Gastrocnemius medialis (tissue), 4 donors: ENCODE results near the gene TPSB2. TPM values are rescaled to one million over a fixed set of nuclear protein-coding genes. Genes with fewer than 3 reads are reported as not detected.

ENCODE experiments used
- ATAC-seq, 2 donors: fragments of 150-250 bp; one replicate each; pipeline ENCODE4 v1.9.1; 2016
- DNase-seq, 2 donors: peaks; one replicate each; pipeline ENCODE4 v3.0.0-alpha.2; 2019
- H3K27ac ChIP-seq, 4 donors: fragments of 200-600 bp; sonication (generic); 1 replicate in 1 of 4; 2 replicates in 3 of 4; pipeline ENCODE4 v1.5.1; 2016 to 2018; ENCODE audit warnings: mild to moderate bottlenecking in 2 of 4, moderate library complexity in 1 of 4
- H3K27me3 ChIP-seq, 3 donors: fragments of 200-600 bp; sonication (generic) in 2 of 3; 1 replicate in 1 of 3; 2 replicates in 2 of 3; pipeline versions ENCODE4 v1.5.1 to v1.6.0; 2016 to 2019; ENCODE audit warnings: mild to moderate bottlenecking in 1 of 3, moderate library complexity in 1 of 3
- H3K36me3 ChIP-seq, 2 donors: fragments of 200-600 bp; sonication (generic) in 1 of 2; one replicate each; pipeline ENCODE4 v1.5.1; 2017 to 2018
- H3K4me1 ChIP-seq, 2 donors: fragments of 200-600 bp; sonication (generic) in 1 of 2; one replicate each; pipeline ENCODE4 v1.5.1; 2016 to 2017; ENCODE audit warnings: mild to moderate bottlenecking in 2 of 2
- H3K4me3 ChIP-seq, 4 donors: fragments of 200-600 bp; sonication (generic) in 3 of 4; 1 replicate in 1 of 4; 2 replicates in 3 of 4; pipeline ENCODE4 v1.5.1; 2016 to 2019; ENCODE audit warnings: mild to moderate bottlenecking in 2 of 4
- H3K9me3 ChIP-seq, 3 donors: fragments of 200-600 bp; sonication (generic) in 2 of 3; 1 replicate in 1 of 3; 2 replicates in 2 of 3; pipeline ENCODE4 v1.5.1; 2016 to 2019
- CTCF ChIP-seq, 5 experiments: fragments of 450-650 bp in 3 of 5; fragments of 200-600 bp in 2 of 5; sonication (generic) in 2 of 5; IDR thresholded peaks in 4 of 5; conservative IDR thresholded peaks in 1 of 5; 1 replicate in 4 of 5; 2 replicates in 1 of 5; pipeline ENCODE4 v1.5.1; 2016 to 2019; ENCODE audit warnings: antibody characterized with exemption in 5 of 5, mild to moderate bottlenecking in 3 of 5, moderate library complexity in 3 of 5
- POLR2A ChIP-seq, 2 donors: fragments of 450-650 bp; IDR thresholded peaks; one replicate each; pipeline ENCODE4 v1.6.1; 2017; ENCODE audit warnings: antibody characterized with exemption in 2 of 2, mild to moderate bottlenecking in 2 of 2, moderate library complexity in 2 of 2
- in situ Hi-C, 4 donors: fragments of 200-750 bp; cut with MboI; loops; one replicate each; pipeline versions ENCODE4 v1.15.0 to v1.8.0; 2017; ENCODE audit warnings: low sequenced_read_pairs in 4 of 4
- intact Hi-C: fragments of 100-400 bp; cut with DNase I; formaldehyde crosslinking; loops from one replicate; pipeline ENCODE4 v1.15.1; 2023; ENCODE audit warnings: low total_unique reads
- total RNA-seq, 4 donors: library from RNA; depleted of rRNA; stranded (reverse); fragments of >200 nt; gene quantifications; one replicate each; pipeline versions ENCODE4 v1.1.0 to v1.2.3, GENCODE V29; 2016

Gene TPSB2
- total RNA-seq, 4 donors from 2014 or later, result 3.7 to 14.3 (median 9.5) TPM

- ATAC-seq, result no peak
- TF ChIP-seq POLR2A (IDR thresholded peaks at IDR 0.05), result no peak
- no peak for TF ChIP-seq CTCF (IDR thresholded peaks at IDR 0.05 in 4 of 5, conservative IDR thresholded peaks at IDR 0.05 in 1 of 5)
- Histone ChIP-seq H3K27ac (no peak overlapping the region), H3K36me3 (no peaks in the 10 kb centered on the region), H3K27me3 (peaks cover 0 to 5% (median 0%) of the 10 kb centered on the region in 3 donors), H3K9me3 (no peaks in the 10 kb centered on the region), H3K4me1 (no peaks in the 10 kb centered on the region), H3K4me3 (no peak overlapping the region)
- DNase-seq, result no peak
- in situ Hi-C loops, result no loop called here
- intact Hi-C loops, result no loop called here
Observed at GRCh38 chr16:1218930-1219611, 10.9 kb downstream of the TPSB2 start.

GRCh38 chr16:1218061-1218929, 11.7 kb downstream of the TPSB2 start:
- in situ Hi-C loops (no loop called here), intact Hi-C loops (no loop called here)
- H3K4me3 ChIP-seq, result no peak overlapping the region
- H3K27ac ChIP-seq, result no peak overlapping the region
- H3K36me3 ChIP-seq, result no peaks in the 10 kb centered on the region
- no peak for TF ChIP-seq CTCF (IDR thresholded peaks at IDR 0.05 in 4 of 5, conservative IDR thresholded peaks at IDR 0.05 in 1 of 5)
- TF ChIP-seq POLR2A (IDR thresholded peaks at IDR 0.05), result no peak
- no peaks in the 10 kb centered on the region for H3K9me3 ChIP-seq
- H3K27me3 ChIP-seq, result peaks cover 0 to 5% (median 0%) of the 10 kb centered on the region in 3 donors
- H3K4me1 ChIP-seq, result no peaks in the 10 kb centered on the region
- no peak for ATAC-seq
- DNase-seq, result no peak

GRCh38 chr16:1217526-1217925, 12.5 kb downstream of the TPSB2 start:
- in situ Hi-C loops, result no loop called here
- Histone ChIP-seq H3K9me3 (no peaks in the 10 kb centered on the region), H3K27me3 (peaks cover 0 to 5% (median 0%) of the 10 kb centered on the region in 3 donors), H3K4me1 (no peaks in the 10 kb centered on the region), H3K4me3 (no peak overlapping the region), H3K36me3 (no peaks in the 10 kb centered on the region), H3K27ac (no peak overlapping the region)
- intact Hi-C loops, result no loop called here
- ATAC-seq, result no peak
- TF ChIP-seq CTCF (IDR thresholded peaks at IDR 0.05 in 4 of 5, conservative IDR thresholded peaks at IDR 0.05 in 1 of 5) (no peak), POLR2A (IDR thresholded peaks at IDR 0.05) (no peak)
- no peak for DNase-seq

GRCh38 chr16:1216681-1217400, 13.1 kb downstream of the TPSB2 start:
- no peak for TF ChIP-seq POLR2A (IDR thresholded peaks at IDR 0.05)
- TF ChIP-seq CTCF (IDR thresholded peaks at IDR 0.05 in 4 of 5, conservative IDR thresholded peaks at IDR 0.05 in 1 of 5), result no peak
- no peak for ATAC-seq
- intact Hi-C loops, result no loop called here
- no peak for DNase-seq
- Histone ChIP-seq H3K27ac (no peak overlapping the region), H3K27me3 (peaks cover 0 to 5% (median 0%) of the 10 kb centered on the region in 3 donors), H3K4me1 (no peaks in the 10 kb centered on the region), H3K36me3 (no peaks in the 10 kb centered on the region), H3K9me3 (no peaks in the 10 kb centered on the region), H3K4me3 (no peak overlapping the region)
- in situ Hi-C loops, result no loop called here
